ENCODE results near the gene POGZ.
A peak's percentile ranks its signal among the peaks of the same experiment; 100 is the strongest.
"Not testable (repeated sequence)": the region's sequence is repeated elsewhere in the genome, so short reads cannot be mapped to it uniquely, and the experiment has no call there.

The POGZ gene

GRCh38 chr1:151407304-151407703 lies 52.0 kb downstream of the POGZ start:
- no peak for DNase-seq

- DNase-seq: no peak
These were observed 53.1 kb downstream of the POGZ start for GRCh38 chr1:151406176-151406575.

GRCh38 chr1:151405187-151405951 lies 53.9 kb downstream of the POGZ start:
- DNase-seq: no peak

DNA sequence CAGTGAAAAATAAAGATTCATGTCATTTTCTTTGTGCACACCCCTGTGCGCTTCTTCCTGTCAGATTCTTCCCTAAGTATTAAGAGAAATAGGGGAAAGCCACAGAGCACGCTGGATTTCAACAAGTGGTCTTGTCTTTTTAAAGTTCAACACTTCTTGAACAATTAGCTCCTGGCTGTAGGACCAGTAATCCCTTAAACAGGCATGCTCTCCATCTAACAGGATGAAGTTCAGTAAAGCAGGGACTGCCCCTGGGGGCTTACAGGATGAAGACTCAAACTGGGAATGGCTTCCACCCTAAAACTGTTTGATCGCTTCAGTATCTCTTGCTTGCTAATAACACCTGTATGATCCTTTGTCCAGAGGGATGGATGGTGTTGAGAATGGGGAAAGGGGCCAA lies 55.7 kb downstream of the POGZ start:
- DNase-seq: no peak

- DNase-seq: no peak
These were observed 56.5 kb downstream of the POGZ start for GRCh38 chr1:151402764-151403163.

DNA sequence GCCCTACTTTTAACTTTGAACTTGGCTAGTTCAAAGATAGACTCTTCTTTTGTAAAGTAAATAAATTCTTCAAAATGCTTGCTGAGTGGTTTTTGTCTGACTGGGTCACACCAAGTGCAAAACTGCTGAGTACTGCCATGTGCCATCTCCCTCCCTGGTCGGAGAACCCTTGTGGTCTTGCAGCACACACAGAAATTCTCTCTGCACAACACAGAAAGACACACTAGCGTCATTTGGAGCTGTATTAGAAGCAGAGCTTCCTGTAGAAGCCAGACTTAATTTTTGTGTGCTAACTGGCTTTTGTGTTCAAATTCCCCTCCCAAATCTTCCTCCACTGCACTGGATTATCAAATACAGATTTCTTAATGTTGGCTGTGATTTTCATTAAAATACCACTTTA lies 57.4 kb downstream of the POGZ start:
- no peak for DNase-seq

- no peak for DNase-seq
These were observed 58.0 kb downstream of the POGZ start for GRCh38 chr1:151401125-151401788.

DNA sequence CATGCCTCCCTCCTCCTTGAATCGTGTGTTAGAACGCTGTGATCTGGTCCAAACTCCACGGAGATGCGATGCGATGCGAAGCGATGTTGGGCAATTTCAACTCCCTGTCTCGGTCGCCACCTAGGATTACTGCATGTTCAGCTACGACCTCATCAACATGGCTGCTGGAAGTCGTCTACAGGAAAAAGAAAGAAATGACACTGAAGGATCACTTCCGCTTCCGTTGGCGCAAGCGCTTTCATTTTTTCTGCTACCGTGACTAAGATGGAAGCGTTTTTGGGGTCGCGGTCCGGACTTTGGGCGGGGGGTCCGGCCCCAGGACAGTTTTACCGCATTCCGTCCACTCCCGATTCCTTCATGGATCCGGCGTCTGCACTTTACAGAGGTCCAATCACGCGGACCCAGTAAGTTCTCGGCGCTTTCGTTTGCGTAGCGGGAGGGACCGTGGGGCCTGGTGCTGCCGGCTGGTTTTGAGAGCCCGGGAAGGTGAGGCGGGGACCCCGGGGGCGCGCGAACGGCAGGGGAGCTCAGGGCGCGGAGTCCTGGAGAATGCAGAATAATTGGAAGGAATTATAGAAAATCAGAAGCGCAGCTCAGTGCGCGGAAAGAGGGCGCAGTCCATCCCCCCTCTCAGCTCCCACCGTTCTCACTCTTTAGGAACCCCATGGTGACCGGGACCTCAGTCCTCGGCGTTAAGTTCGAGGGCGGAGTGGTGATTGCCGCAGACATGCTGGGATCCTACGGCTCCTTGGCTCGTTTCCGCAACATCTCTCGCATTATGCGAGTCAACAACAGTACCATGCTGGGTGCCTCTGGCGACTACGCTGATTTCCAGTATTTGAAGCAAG lies 59.7 kb downstream of the POGZ start, which contains the start of gene PSMB4:
PSMB4 (plus strand) TSS at position 250 of the 848 bp plus-strand sequence; CDS start at position 265, 15 bp downstream.
- peak; percentile 83 to 89 for DNase-seq

DNA sequence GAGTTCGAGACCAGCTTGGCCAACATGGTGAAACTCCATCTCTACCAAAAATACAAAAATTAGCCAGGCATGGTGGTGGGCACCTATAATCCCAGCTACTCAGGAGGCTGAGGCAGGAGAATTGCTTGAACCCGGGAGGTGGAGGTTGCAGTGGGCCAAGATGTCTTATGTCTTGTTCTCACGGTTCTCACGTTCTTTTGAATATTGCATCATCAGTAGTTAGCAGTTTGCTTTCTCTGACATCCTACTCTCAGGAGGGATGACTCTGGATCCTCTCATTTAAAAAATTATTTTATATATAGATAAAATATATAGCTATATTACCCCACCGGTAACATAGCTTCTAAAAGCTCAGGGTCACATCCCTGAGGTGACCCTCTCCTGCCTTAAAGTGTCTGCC lies 63.0 kb downstream of the POGZ start:
- not testable (repeated sequence) for DNase-seq

GRCh38 chr1:151393583-151393982 lies 65.7 kb downstream of the POGZ start:
- no peak for DNase-seq

DNA sequence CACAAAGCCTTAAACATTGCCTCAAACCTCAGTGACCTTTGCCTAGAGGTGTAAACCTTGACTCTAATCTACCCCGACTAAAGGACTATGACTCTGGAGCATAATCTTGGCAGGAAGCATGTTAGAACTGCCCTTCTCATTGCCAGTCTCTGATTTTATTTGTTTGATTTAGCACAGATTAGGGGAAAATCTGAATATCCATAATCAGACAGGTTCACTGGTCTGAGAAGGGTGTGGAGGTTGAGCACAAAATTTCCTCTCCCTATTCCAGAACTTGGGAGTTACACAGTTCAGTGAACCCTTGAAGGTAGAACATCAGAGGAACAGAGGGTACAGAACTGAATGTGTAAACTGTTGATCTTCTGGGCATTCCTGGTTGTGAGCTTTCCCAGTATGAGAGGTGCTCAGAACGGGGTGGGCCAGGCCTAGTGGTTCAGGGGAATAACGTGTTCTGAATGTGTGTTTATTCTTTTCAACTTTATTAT lies 68.2 kb downstream of the POGZ start:
- no peak for DNase-seq

GRCh38 chr1:151390221-151391078 lies 68.8 kb downstream of the POGZ start:
- DNase-seq: not testable (repeated sequence)

DNA sequence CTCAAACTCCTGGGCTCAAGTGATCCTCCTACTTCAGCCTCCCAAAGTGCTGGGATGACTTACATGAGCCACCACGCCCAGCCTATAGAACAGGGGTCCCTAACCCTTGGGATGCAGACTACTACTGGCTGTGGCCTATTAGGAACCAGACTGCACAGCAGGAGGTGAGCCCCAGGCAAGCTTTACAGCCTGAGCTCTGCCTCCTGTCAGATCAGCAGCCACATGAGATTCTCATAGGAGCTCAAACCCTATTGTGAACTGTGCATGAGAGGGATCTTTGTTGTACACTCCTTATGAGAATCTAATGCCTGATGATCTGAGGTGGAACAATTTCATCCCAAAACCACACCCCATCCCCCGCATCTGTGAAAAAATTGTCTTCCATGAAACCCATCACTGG lies 73.3 kb downstream of the POGZ start:
- DNase-seq: no peak

GRCh38 chr1:151384584-151384983 lies 74.7 kb downstream of the POGZ start:
- no peak for DNase-seq

GRCh38 chr1:151377150-151377884 lies 82.0 kb downstream of the POGZ start:
- no peak for DNase-seq

DNA sequence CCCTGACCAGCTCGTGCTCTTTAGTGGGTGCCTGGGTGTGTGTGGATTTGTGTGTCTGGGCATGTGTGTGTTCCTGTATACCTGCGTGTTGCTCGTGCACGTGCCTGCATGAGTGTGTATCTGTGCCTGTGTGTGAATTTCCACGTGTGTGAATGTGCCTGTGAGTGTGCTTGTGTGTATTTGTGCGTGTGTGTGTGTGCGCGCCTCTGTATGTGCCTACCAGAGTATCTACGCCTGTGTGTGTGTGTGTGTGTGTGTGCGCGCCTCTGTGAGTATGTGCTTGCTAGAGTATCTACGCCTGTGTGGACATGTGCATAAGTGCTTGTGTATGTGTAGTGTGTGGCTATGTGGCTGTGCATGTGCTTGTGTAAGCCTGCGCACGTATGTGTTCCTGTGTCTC lies 86.1 kb downstream of the POGZ start:
- no peak for DNase-seq

DNA sequence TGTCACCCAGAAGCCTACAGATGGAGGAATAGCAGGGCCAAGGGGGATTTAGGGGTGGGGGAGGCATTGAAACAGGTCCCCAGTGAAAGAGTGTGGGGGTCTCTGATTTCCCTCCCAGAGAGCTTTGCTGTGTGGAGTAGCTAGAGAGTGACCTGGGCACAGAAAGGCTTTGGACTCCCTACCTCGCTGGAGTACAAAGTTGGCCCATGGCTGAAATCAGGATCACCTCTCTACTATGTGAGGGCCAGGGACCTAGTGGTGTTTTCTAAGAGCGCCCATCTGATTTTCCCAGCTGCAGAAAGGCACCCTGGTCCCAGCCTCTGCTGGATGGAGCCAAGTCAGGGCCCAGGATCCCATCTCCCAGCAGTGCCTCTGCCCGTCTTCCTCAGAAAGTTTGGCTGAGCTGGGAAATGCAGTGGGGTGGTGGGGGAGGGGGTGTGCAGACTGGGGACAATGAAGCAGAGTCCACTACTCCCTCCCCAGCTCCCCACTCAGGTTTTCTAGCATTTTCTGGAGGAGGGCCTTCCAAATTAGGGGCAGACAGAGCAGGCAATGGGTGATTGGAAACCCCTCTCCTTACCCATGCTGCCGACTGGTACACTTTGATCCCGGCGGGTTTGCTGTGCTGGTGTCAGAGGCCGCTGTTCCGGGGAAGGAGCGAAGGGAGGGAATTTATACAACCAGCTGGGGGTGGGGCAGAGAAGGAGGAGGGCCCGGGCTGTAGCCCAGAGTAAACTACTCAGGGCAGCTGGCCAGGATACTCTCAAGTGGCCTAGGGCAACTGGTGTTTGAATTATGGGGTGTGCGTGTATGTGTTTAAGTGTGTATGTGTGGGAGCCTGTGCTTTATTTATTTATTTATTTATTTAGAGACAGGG lies 87.0 kb downstream of the POGZ start, which contains the start of gene SELENBP1:
SELENBP1 (minus strand) TSS at position 648 of the 877 bp plus-strand sequence; CDS start at position 584, 64 bp downstream.
- peak; percentile 80 to 91 for DNase-seq

GRCh38 chr1:151371370-151372057 lies 87.8 kb downstream of the POGZ start:
- DNase-seq: peak; percentile 71 to 89

DNA sequence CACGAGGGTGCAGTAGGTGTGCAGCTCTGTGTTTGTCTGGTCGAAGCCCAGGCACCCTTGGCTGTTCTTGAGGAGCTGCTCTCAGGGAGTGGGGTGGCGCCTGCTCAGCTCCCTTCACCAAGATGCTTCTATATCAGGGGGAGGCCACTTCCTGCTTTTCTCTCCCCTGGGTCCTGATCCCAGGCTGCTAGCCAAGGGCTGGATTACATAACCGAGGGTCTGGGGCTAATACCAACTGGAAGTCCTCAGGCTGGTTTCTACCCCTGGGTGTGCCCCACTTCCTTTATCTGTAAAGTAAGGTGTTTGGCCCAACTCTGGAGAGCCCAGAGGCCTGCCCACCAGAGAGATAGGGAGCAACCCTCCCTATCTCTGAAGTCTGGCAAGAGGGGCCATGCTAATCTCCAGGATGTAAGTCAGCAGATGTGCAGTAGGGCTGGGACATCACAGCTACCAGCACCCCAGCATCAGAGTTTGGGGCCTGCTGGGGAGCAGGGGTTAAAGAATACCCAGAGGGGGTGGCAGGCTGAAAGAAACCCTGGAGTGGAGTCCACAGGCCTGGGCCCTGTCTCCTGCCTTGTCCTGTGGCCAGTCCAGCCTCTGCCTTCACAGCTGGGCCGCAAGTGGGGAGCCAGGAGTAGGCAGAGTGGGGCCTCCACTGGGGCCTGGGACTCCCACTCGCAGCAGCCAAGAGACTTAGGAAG lies 88.9 kb downstream of the POGZ start:
- DNase-seq: no peak

All from NCI-H524 (cell line).